Esophagus squamous epithelium (tissue), 4 donors: ENCODE measurements around the gene ADAM12.

Experiments
- POLR2A ChIP-seq, 4 donors: fragments of 450-650 bp; IDR thresholded peaks; one replicate each; pipeline ENCODE4 v1.6.1; 2017; ENCODE audit warnings: antibody characterized with exemption in 4 of 4, mild to moderate bottlenecking in 4 of 4, moderate library complexity in 3 of 4
- TF ChIP-seq, protein P1 (sequence below), 6 experiments: fragments of 450-650 bp in 4 of 6; fragments of 200-600 bp in 2 of 6; sonication (generic) in 2 of 6; IDR thresholded peaks; one replicate each; pipeline ENCODE4 v1.5.1; 2016 to 2019; ENCODE audit warnings: antibody characterized with exemption in 6 of 6, mild to moderate bottlenecking in 4 of 6, moderate library complexity in 4 of 6

DNA sequence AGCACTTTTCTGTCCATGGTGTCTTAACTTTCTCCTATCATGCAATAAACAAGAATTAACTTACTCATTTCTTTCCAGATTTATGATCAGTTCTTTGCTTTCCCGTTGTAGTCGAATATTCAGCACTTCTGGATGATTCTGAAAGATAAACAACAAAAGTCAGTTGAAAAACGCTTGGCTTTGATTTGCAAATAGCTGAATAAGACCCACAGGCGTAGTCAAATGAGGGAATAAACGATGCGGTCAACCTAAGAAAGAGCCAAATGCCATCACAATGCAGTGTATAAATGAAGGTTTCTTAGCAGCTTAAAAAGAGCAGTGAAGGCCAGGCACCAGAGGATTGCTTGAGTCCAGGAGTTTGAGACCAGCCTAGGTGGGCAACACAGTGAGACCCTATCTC lies 109.4 kb downstream of the ADAM12 start:
- TF ChIP-seq, protein P1, sequence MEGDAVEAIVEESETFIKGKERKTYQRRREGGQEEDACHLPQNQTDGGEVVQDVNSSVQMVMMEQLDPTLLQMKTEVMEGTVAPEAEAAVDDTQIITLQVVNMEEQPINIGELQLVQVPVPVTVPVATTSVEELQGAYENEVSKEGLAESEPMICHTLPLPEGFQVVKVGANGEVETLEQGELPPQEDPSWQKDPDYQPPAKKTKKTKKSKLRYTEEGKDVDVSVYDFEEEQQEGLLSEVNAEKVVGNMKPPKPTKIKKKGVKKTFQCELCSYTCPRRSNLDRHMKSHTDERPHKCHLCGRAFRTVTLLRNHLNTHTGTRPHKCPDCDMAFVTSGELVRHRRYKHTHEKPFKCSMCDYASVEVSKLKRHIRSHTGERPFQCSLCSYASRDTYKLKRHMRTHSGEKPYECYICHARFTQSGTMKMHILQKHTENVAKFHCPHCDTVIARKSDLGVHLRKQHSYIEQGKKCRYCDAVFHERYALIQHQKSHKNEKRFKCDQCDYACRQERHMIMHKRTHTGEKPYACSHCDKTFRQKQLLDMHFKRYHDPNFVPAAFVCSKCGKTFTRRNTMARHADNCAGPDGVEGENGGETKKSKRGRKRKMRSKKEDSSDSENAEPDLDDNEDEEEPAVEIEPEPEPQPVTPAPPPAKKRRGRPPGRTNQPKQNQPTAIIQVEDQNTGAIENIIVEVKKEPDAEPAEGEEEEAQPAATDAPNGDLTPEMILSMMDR (IDR thresholded peaks at IDR 0.05) = no peak
- no peak for TF ChIP-seq POLR2A (IDR thresholded peaks at IDR 0.05)
